Prostate gland (tissue), 2 donors: ENCODE measurements around the gene OSER1.

Experiments
- POLR2AphosphoS5 ChIP-seq: sonication (generic); formaldehyde crosslinking; IDR thresholded peaks from one replicate; pipeline ENCODE4 v1.6.1; 2017; ENCODE audit warnings: antibody characterized with exemption
- TF ChIP-seq, protein P1 (sequence below), 4 experiments: fragments of 200-600 bp in 2 of 4; fragments of 450-650 bp in 2 of 4; sonication (generic) in 2 of 4; IDR thresholded peaks; 1 replicate in 3 of 4; 2 replicates in 1 of 4; pipeline ENCODE4 v1.5.1; 2016 to 2019; ENCODE audit warnings: antibody characterized with exemption in 4 of 4, mild to moderate bottlenecking in 2 of 4, moderate library complexity in 2 of 4

DNA sequence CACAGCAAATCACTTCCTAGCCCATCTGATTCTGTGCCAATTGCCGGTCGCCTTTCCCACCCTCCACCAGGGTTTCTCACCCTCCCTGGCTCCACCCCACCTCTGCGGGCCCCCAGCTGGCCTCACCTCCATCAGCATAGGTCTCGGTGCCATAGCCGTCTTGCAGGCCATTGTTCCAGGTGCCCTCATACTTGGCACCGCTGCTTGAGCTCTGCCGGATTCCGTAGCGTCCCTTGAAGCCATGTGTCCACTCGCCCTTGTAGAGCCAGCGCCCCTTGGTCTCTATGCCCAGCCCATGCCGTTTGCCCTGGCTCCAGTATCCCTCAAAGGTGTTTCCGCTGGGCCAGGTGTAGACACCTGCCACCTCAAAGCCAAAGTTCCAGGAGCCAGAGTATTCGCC, 24.4 kb downstream of the OSER1 start:
- TF ChIP-seq, protein P1, sequence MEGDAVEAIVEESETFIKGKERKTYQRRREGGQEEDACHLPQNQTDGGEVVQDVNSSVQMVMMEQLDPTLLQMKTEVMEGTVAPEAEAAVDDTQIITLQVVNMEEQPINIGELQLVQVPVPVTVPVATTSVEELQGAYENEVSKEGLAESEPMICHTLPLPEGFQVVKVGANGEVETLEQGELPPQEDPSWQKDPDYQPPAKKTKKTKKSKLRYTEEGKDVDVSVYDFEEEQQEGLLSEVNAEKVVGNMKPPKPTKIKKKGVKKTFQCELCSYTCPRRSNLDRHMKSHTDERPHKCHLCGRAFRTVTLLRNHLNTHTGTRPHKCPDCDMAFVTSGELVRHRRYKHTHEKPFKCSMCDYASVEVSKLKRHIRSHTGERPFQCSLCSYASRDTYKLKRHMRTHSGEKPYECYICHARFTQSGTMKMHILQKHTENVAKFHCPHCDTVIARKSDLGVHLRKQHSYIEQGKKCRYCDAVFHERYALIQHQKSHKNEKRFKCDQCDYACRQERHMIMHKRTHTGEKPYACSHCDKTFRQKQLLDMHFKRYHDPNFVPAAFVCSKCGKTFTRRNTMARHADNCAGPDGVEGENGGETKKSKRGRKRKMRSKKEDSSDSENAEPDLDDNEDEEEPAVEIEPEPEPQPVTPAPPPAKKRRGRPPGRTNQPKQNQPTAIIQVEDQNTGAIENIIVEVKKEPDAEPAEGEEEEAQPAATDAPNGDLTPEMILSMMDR (IDR thresholded peaks at IDR 0.05) = no peak
- no peak for TF ChIP-seq POLR2AphosphoS5
